H1 (cell line): ENCODE measurements around the gene NAAA. TPM values are rescaled to one million over a fixed set of nuclear protein-coding genes. Genes with fewer than 3 reads are reported as not detected.

Experiments
- CTCF ChIA-PET: fragments of 300-600 bp; sonication (Branson Sonifier 250); formaldehyde crosslinking; loops from one replicate; lab custom pipeline; 2021; ENCODE audit not compliant: partially characterized antibody; lab: Charles Lee
- POLR2A ChIA-PET: fragments of 300-600 bp; sonication (Branson Sonifier 250); formaldehyde crosslinking; loops from one replicate; lab custom pipeline; 2021; ENCODE audit warnings: inconsistent platforms; ENCODE audit not compliant: partially characterized antibody; lab: Charles Lee
- DNase-seq, 2 experiments: peaks; one replicate each; pipeline versions ENCODE4 v3.0.0 to v3.0.0-alpha.2; 2010 to 2022; ENCODE audit warnings: low spot score in 2 of 2, low read depth in 1 of 2, mixed read lengths in 1 of 2
- FAIRE-seq: peaks from 2 replicates; lab custom pipeline; 2011; peaks lifted over from hg19 to GRCh38; lab: Jason Lieb, UNC
- H2AFZ ChIP-seq: 2 replicates; pipeline ENCODE4 v1.8.1; 2012; ENCODE audit warnings: low read length, inconsistent platforms
- H2AK5ac ChIP-seq: 2 replicates; pipeline ENCODE4 v1.6.1; 2013; ENCODE audit warnings: low read depth, low read length
- H2BK120ac ChIP-seq: replicated peaks from 2 replicates; pipeline ENCODE3; 2013; ENCODE audit warnings: low read depth, low read length, inconsistent platforms
- H2BK12ac ChIP-seq: 2 replicates; pipeline ENCODE4 v1.6.1; 2013; ENCODE audit warnings: low read depth, low read length
- H2BK15ac ChIP-seq: 2 replicates; pipeline ENCODE4 v1.6.1; 2013; ENCODE audit warnings: low read length
- H2BK20ac ChIP-seq: 2 replicates; pipeline ENCODE4 v1.6.1; 2013; ENCODE audit warnings: low read length
- H2BK5ac ChIP-seq: 2 replicates; pipeline ENCODE4 v1.6.1; 2013; ENCODE audit warnings: low read depth, low read length
- H3K14ac ChIP-seq: 2 replicates; pipeline ENCODE4 v1.6.1; 2013; ENCODE audit warnings: inconsistent platforms; ENCODE audit not compliant: insufficient read length
- H3K18ac ChIP-seq: 2 replicates; pipeline ENCODE4 v1.6.1; 2013; ENCODE audit warnings: low read length; ENCODE audit errors: extremely low read depth
- H3K23ac ChIP-seq: 2 replicates; pipeline ENCODE4 v1.6.1; 2013; ENCODE audit warnings: inconsistent platforms; ENCODE audit not compliant: insufficient read length
- H3K23me2 ChIP-seq: 2 replicates; pipeline ENCODE4 v1.6.1; 2013; ENCODE audit warnings: low read depth, low read length
- H3K27ac ChIP-seq: 2 replicates; pipeline ENCODE4 v1.6.1; 2011; ENCODE audit warnings: low read depth, low read length, inconsistent platforms
- H3K27me3 ChIP-seq, 4 experiments: replicated peaks in 1 of 4; 1 replicate in 1 of 4; 2 replicates in 3 of 4; pipeline versions ENCODE4 v1.6.1 to v1.8.1; 2011 to 2013; ENCODE audit warnings: low read length in 3 of 4, mild to moderate bottlenecking in 3 of 4, inconsistent platforms in 2 of 4, mixed read lengths in 2 of 4, moderate library complexity in 1 of 4; ENCODE audit not compliant: control insufficient read depth in 3 of 4, insufficient read depth in 3 of 4; ENCODE audit errors: extremely low read depth in 1 of 4
- H3K36me3 ChIP-seq, 4 experiments: 2 replicates each; pipeline versions ENCODE4 v1.6.1 to v1.8.1; 2011 to 2013; ENCODE audit warnings: mild to moderate bottlenecking in 4 of 4, low read length in 3 of 4, moderate library complexity in 2 of 4, control low read depth in 1 of 4, inconsistent platforms in 1 of 4; ENCODE audit not compliant: insufficient read depth in 4 of 4, control insufficient read depth in 2 of 4
- H3K4ac ChIP-seq: replicated peaks from 2 replicates; pipeline ENCODE3; 2013; ENCODE audit warnings: low read length, low read depth, mixed read lengths, inconsistent platforms; ENCODE audit not compliant: insufficient read length
- H3K4me1 ChIP-seq, 4 experiments: replicated peaks in 1 of 4; 1 replicate in 1 of 4; 2 replicates in 3 of 4; pipeline versions ENCODE4 v1.6.1 to v1.8.1; 2011 to 2013; ENCODE audit warnings: low read length in 3 of 4, inconsistent platforms in 2 of 4, mixed read lengths in 1 of 4; ENCODE audit not compliant: insufficient read depth in 4 of 4, control insufficient read depth in 3 of 4
- H3K4me2 ChIP-seq, 2 experiments: 2 replicates each; pipeline versions ENCODE4 v1.6.1 to v1.8.1; 2011 to 2013; ENCODE audit warnings: low read depth in 2 of 2, low read length in 2 of 2, control low read depth in 1 of 2, inconsistent platforms in 1 of 2, mild to moderate bottlenecking in 1 of 2; ENCODE audit not compliant: insufficient read depth in 1 of 2
- H3K4me3 ChIP-seq, 4 experiments: fragments of 200-600, 300-600 bp in 1 of 4; sonication (generic), shearing (Covaris generic), sonication (Bioruptor Twin) in 1 of 4; 2 replicates each; pipeline versions ENCODE4 v1.5.1 to v1.8.1; 2011 to 2016; ENCODE audit warnings: low read length in 4 of 4, low read depth in 3 of 4, control low read depth in 2 of 4, inconsistent platforms in 2 of 4, mild to moderate bottlenecking in 2 of 4, mixed read lengths in 1 of 4, moderate library complexity in 1 of 4; ENCODE audit not compliant: insufficient read depth in 2 of 4; ENCODE audit errors: extremely low read depth in 1 of 4
- H3K56ac ChIP-seq: replicated peaks from 2 replicates; pipeline ENCODE3; 2013; ENCODE audit warnings: low read depth, mild to moderate bottlenecking, mixed read lengths, low read length, inconsistent platforms; ENCODE audit not compliant: insufficient read length
- H3K79me1 ChIP-seq: 2 replicates; pipeline ENCODE4 v1.6.1; 2013; ENCODE audit warnings: low read depth, low read length, control low read depth
- H3K79me2 ChIP-seq, 2 experiments: 2 replicates each; pipeline versions ENCODE4 v1.6.1 to v1.8.1; 2012 to 2013; ENCODE audit warnings: low read length in 2 of 2, mild to moderate bottlenecking in 2 of 2, inconsistent platforms in 1 of 2; ENCODE audit not compliant: insufficient read depth in 2 of 2, control insufficient read depth in 1 of 2
- H3K9ac ChIP-seq, 4 experiments: replicated peaks in 1 of 4; 1 replicate in 1 of 4; 2 replicates in 3 of 4; pipeline versions ENCODE4 v1.6.1 to v1.8.1; 2011 to 2013; ENCODE audit warnings: low read depth in 3 of 4, low read length in 3 of 4, control low read depth in 2 of 4, mild to moderate bottlenecking in 2 of 4, moderate library complexity in 2 of 4, inconsistent platforms in 1 of 4; ENCODE audit errors: extremely low read depth in 1 of 4
- H3K9me3 ChIP-seq, 2 experiments: 2 replicates each; pipeline versions ENCODE4 v1.6.1 to v1.8.1; 2012 to 2013; ENCODE audit warnings: mild to moderate bottlenecking in 2 of 2, moderate library complexity in 2 of 2, control low read depth in 1 of 2, inconsistent platforms in 1 of 2, low read depth in 1 of 2, low read length in 1 of 2, mixed read lengths in 1 of 2; ENCODE audit not compliant: insufficient read depth in 2 of 2
- H4K20me1 ChIP-seq, 2 experiments: replicated peaks in 1 of 2; 2 replicates each; pipeline versions ENCODE3 to v1.8.1; 2011 to 2013; ENCODE audit warnings: inconsistent platforms in 2 of 2, low read length in 2 of 2, mild to moderate bottlenecking in 1 of 2; ENCODE audit not compliant: insufficient read depth in 2 of 2, control insufficient read depth in 1 of 2
- H4K5ac ChIP-seq: 2 replicates; pipeline ENCODE4 v1.6.1; 2013; ENCODE audit warnings: low read length, low read depth, mixed read lengths, inconsistent platforms; ENCODE audit not compliant: insufficient read length
- H4K8ac ChIP-seq: 2 replicates; pipeline ENCODE4 v1.8.0; 2013; ENCODE audit warnings: mild to moderate bottlenecking, moderate library complexity, low read length, inconsistent platforms; ENCODE audit not compliant: insufficient read depth; ENCODE audit errors: extremely low read depth
- H4K91ac ChIP-seq: replicated peaks from 2 replicates; pipeline ENCODE3; 2013; ENCODE audit warnings: low read length, mixed read lengths, inconsistent platforms; ENCODE audit not compliant: insufficient read length
- PHF8 ChIP-seq: fragments of 200-600 bp; sonication (generic); conservative IDR thresholded peaks from 2 replicates; pipeline ENCODE4 v1.7.1; 2012; ENCODE audit warnings: low read depth, mild to moderate bottlenecking, inconsistent platforms, low read length, moderate library complexity
- TEAD4 ChIP-seq: IDR thresholded peaks from 2 replicates; pipeline ENCODE4 v1.6.1; 2012; ENCODE audit warnings: low read depth, low read length, inconsistent platforms, mixed read lengths
- WGBS, 2 experiments: shearing (Covaris generic) in 1 of 2; methylation state at CpG; one replicate each; pipeline versions ENCODE4 v1.1.6 to v1.1.7; 2013 to 2015; ENCODE audit warnings: low lambda C conversion rate in 2 of 2, mixed read lengths in 2 of 2, inconsistent platforms in 1 of 2, low coverage in 1 of 2, missing lambda C conversion rate in 1 of 2; ENCODE audit not compliant: insufficient replicate concordance in 2 of 2, insufficient coverage in 1 of 2, insufficient read length in 1 of 2; ENCODE audit errors: extremely low coverage in 1 of 2, missing lambda C conversion rate in 1 of 2; 5-methylcytosine and 5-hydroxymethylcytosine counted together
- polyA plus RNA-seq, 7 experiments: library from polyadenylated mRNA; depleted of rRNA in 3 of 7; stranded (reverse) in 5 of 7; unstranded in 2 of 7; fragments of >200 nt in 5 of 7; fragments of 200-250 nt in 2 of 7; gene quantifications; 1 replicate in 5 of 7; 2 replicates in 1 of 7; 4 replicates in 1 of 7; pipeline versions ENCODE4 v1.2.1 to v1.2.3, GENCODE V29; 2011 to 2013; ENCODE audit warnings: missing spikeins in 2 of 7, mixed read lengths in 2 of 7
- total RNA-seq: library from RNA; stranded (reverse); fragmentation: NEBNext Ultra II Directional; extraction: Animal tissue kit (Norgen Biotek cat#: 25700); gene quantifications from 2 replicates; pipeline ENCODE4 v1.2.1, GENCODE V29; 2021

Gene NAAA
- total and polyA plus RNA-seq, 2 of the 8 experiments (the other 6 are each of a cell fraction or from before 2014, with no cell fraction given), result 9.4 to 12.5 TPM

- peaks cover 41 to 76% of the 10 kb centered on the region in 2 experiments for H3K79me2 ChIP-seq
- H3K79me1 ChIP-seq, result peaks cover 15% of the 10 kb centered on the region
- H2AK5ac ChIP-seq, result no peak overlapping the region
- H2BK12ac ChIP-seq, result no peak overlapping the region
- no peak overlapping the region for H2BK20ac ChIP-seq
- no peak overlapping the region for H3K4ac ChIP-seq
- ChIA-PET CTCF (interaction anchor here (0.8 to 2.7 kb wide), 4 partner anchors 11 to 102 kb away, joined by 3 to 12 read pairs (median 5); no protein-coding TSS in a partner anchor), POLR2A (interaction anchor here (1.5 kb wide), 1 partner anchor 11 kb away, joined by 4 read pairs; no protein-coding TSS in a partner anchor)
- H2AFZ ChIP-seq, result no peak overlapping the region
- no peak overlapping the region for H3K4me2 ChIP-seq
- no peak overlapping the region for H3K4me3 ChIP-seq
- H3K23me2 ChIP-seq, result peaks cover 6% of the 10 kb centered on the region; the same call in 1 of the 2 replicates
- peaks cover 0 to 4% (median 0%) of the 10 kb centered on the region in 4 experiments; a peak in 4 of 7 replicates for H3K4me1 ChIP-seq
- no peak overlapping the region for H2BK120ac ChIP-seq
- WGBS, 2 experiments, result 86% methylated on average over 3 of the region's 3 CpGs; no CpG with 5 or more reads in 1 of the 2 experiments
- H3K18ac ChIP-seq, result no peak overlapping the region
- no peak overlapping the region for H3K27ac ChIP-seq
- no peak overlapping the region for H4K5ac ChIP-seq
- H3K9ac ChIP-seq, result no peak overlapping the region
- no peak overlapping the region for H2BK5ac ChIP-seq
- no peak for DNase-seq
- no peak overlapping the region for H3K14ac ChIP-seq
- no peak overlapping the region for H4K91ac ChIP-seq
- H3K56ac ChIP-seq, result no peak overlapping the region
- peaks cover 6 to 21% of the 10 kb centered on the region in 2 experiments for H4K20me1 ChIP-seq
- no peaks in the 10 kb centered on the region for H3K27me3 ChIP-seq
- no peak overlapping the region for H2BK15ac ChIP-seq
- H3K36me3 ChIP-seq, result peaks cover 4 to 20% (median 12%) of the 10 kb centered on the region in 4 experiments; a peak in 6 of 8 replicates
- no peak overlapping the region for H3K23ac ChIP-seq
- H4K8ac ChIP-seq, result no peak overlapping the region
- FAIRE-seq, result no peak
- TF ChIP-seq TEAD4, result no peak
- TF ChIP-seq PHF8, result no peak
- no peaks in the 10 kb centered on the region for H3K9me3 ChIP-seq
Observed at GRCh38 chr4:75985116-75985515, 44.3 kb upstream of the NAAA start.
